Measurements from ENCODE around the gene SLC26A2. TPM values are rescaled to one million over a fixed set of nuclear protein-coding genes. Genes with fewer than 3 reads are reported as not detected.

Gene SLC26A2
- total RNA-seq, 1 experiment from 2014 or later = 43.9 TPM

DNA sequence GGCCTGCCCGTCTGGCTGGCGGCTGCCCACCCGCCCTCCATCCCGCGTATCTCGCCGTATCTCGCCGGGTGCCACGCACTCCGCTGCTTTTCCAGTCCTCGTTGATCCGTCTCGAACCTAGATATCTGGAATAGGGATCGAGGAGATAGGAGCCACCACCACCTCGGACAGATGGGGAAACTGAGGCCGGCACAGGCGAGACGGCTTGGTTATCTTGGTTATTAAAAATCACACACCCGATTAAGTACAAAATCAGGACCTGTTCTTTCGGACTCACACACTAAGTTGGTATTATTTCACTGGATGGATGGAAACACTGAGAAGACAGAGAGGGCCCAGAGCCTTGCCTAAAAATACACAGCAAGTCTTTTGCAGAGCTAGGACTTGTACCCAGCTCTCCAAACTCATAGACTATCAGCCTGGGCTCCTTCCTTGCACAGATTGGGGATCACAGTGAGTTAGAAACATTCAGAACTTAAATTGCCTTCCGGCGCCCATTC lies 678 bp downstream of the SLC26A2 start:
- Mint-ChIP-seq H3K9me3 (ENCODE audit: unreplicated experiment) (no peaks in the 10 kb centered on the region), H3K4me1 (ENCODE audit: low read depth, unreplicated experiment) (peaks cover 32% of the 10 kb centered on the region), H3K4me3 (ENCODE audit: unreplicated experiment) (peak overlapping the region; percentile 90), H3K27me3 (ENCODE audit: insufficient read depth, unreplicated experiment) (no peaks in the 10 kb centered on the region), H3K36me3 (ENCODE audit: insufficient read depth, unreplicated experiment) (peaks cover 22% of the 10 kb centered on the region), H3K27ac (ENCODE audit: unreplicated experiment) (peak overlapping the region; percentile 96)
- peak overlapping the region; percentile 90 for H3K4me3 ChIP-seq (ENCODE audit: low read depth, low read length)
- no peak for DNase-seq
- H3K36me3 ChIP-seq (ENCODE audit: control insufficient read depth, insufficient read depth, low read length) = peaks cover 3% of the 10 kb centered on the region
- BruUV-seq (replicated peaks) = TSS peak; percentile 59
- no peaks in the 10 kb centered on the region for H3K9me3 ChIP-seq
- no peaks in the 10 kb centered on the region for H3K27me3 ChIP-seq (replicated peaks; ENCODE audit: control insufficient read depth, insufficient read depth, low read length)
- intact Hi-C loops (cut with micrococcal nuclease; ENCODE audit: unreplicated experiment) = loop anchor here (10.0 kb wide), 1 partner anchor 326 kb away; no protein-coding TSS in a partner anchor
- POLR2A ChIA-PET = interaction anchor here (0.5 to 1.5 kb wide), 8 partner anchors 10 to 353 kb away, joined by 3 to 9 read pairs (median 4); partner anchors contain the start of genes HMGXB3 and TIGD6
- peaks cover 25% of the 10 kb centered on the region for H3K4me1 ChIP-seq
- CTCF ChIA-PET = interaction anchor here (0.6 to 5.0 kb wide), 20 partner anchors 10 to 603 kb away, joined by 3 to 39 read pairs (median 7); partner anchors contain the start of gene PCYOX1L
- TF ChIP-seq, protein P1, sequence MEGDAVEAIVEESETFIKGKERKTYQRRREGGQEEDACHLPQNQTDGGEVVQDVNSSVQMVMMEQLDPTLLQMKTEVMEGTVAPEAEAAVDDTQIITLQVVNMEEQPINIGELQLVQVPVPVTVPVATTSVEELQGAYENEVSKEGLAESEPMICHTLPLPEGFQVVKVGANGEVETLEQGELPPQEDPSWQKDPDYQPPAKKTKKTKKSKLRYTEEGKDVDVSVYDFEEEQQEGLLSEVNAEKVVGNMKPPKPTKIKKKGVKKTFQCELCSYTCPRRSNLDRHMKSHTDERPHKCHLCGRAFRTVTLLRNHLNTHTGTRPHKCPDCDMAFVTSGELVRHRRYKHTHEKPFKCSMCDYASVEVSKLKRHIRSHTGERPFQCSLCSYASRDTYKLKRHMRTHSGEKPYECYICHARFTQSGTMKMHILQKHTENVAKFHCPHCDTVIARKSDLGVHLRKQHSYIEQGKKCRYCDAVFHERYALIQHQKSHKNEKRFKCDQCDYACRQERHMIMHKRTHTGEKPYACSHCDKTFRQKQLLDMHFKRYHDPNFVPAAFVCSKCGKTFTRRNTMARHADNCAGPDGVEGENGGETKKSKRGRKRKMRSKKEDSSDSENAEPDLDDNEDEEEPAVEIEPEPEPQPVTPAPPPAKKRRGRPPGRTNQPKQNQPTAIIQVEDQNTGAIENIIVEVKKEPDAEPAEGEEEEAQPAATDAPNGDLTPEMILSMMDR (IDR thresholded peaks at IDR 0.05; ENCODE audit: insufficient read depth in 1 of 2, low read depth in 1 of 2, low read length in 1 of 2, severe bottlenecking in 1 of 2, unreplicated experiment in 1 of 2) = no peak

DNA sequence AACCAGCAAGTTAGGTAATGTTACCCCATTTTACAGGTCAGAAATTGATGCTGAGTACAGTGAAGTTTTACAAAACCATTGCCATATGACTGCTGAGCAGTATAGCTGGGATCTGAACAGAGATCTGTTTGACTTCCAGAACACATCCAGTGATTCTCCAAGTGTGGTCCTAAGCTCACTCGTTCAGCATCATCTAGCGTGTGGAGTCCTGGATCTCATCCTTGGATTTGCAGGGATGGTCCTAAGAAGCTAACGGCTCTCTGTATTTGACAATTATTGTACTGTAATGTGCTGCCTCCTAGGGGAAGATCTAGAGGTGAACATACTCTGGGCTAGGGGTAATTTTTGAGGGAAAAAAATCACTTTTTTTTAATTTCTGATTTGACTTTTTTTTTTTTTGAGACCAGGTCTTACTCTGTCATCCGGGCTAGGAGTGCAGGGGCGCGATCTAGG lies 1.4 kb downstream of the SLC26A2 start:
- peak overlapping the region; percentile 90 for H3K4me3 Mint-ChIP-seq (ENCODE audit: unreplicated experiment)
- Histone ChIP-seq H3K4me1 (peaks cover 21% of the 10 kb centered on the region), H3K27me3 (replicated peaks; ENCODE audit: control insufficient read depth, insufficient read depth, low read length) (no peaks in the 10 kb centered on the region), H3K4me3 (ENCODE audit: low read depth, low read length) (peak overlapping the region; percentile 90), H3K36me3 (ENCODE audit: control insufficient read depth, insufficient read depth, low read length) (peaks cover 3% of the 10 kb centered on the region), H3K9me3 (no peaks in the 10 kb centered on the region)
- H3K27ac Mint-ChIP-seq (ENCODE audit: unreplicated experiment) = peak overlapping the region; percentile 50
- TF ChIP-seq, protein P1 (IDR thresholded peaks at IDR 0.05; ENCODE audit: insufficient read depth in 1 of 2, low read depth in 1 of 2, low read length in 1 of 2, severe bottlenecking in 1 of 2, unreplicated experiment in 1 of 2) = peak; percentile 56 to 60
- CTCF ChIA-PET = interaction anchor here (0.6 to 5.0 kb wide), 19 partner anchors 11 to 387 kb away, joined by 3 to 39 read pairs (median 5); no protein-coding TSS in a partner anchor
- peaks cover 22% of the 10 kb centered on the region for H3K36me3 Mint-ChIP-seq (ENCODE audit: insufficient read depth, unreplicated experiment)
- BruUV-seq (replicated peaks) = no TSS peak
- intact Hi-C loops (cut with micrococcal nuclease; ENCODE audit: unreplicated experiment) = loop anchor here (1.0 to 10.0 kb wide), 3 partner anchors 109 to 327 kb away; no protein-coding TSS in a partner anchor
- peaks cover 32% of the 10 kb centered on the region for H3K4me1 Mint-ChIP-seq (ENCODE audit: low read depth, unreplicated experiment)
- POLR2A ChIA-PET = interaction anchor here (0.6 to 1.0 kb wide), 2 partner anchors 109 to 124 kb away, joined by 3 to 4 read pairs; no protein-coding TSS in a partner anchor
- H3K27me3 Mint-ChIP-seq (ENCODE audit: insufficient read depth, unreplicated experiment) = no peaks in the 10 kb centered on the region
- H3K9me3 Mint-ChIP-seq (ENCODE audit: unreplicated experiment) = no peaks in the 10 kb centered on the region
- peak in 1 of 2 experiments; percentile 49 for DNase-seq

DNA sequence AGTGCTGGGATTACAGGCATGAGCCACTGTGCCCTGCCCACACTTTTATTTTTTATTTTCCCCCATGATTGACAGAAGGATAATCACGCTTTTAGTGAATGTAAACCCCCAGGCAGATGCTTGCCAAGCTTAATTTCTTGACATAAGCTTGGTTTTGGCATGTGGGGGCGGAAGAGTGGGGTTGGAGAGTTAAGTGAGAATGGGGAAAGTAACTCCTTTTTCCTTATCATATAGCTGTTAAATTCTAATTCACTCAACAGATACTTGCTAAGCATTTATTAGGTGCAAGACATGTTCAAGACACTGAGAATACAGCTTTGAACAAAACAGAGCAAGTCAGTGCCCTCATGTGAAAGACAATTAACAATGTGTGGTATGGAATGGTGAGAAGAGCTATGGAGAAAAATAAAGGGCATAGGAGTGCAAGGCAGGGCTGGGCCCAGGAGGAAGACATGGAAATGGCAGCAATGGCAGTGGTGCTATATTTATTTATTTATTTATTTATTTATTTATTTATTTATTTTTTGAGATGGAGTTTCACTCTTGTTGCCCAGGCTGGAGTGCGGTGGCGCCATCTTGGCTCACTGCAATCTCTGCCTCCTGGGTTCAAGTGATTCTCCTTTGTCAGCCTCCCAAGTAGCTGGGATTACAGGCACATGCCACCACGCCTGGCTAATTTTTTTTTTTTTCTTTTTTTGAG lies 2.2 kb downstream of the SLC26A2 start:
- Mint-ChIP-seq H3K4me3 (ENCODE audit: unreplicated experiment) (peak overlapping the region; percentile 12), H3K27me3 (ENCODE audit: insufficient read depth, unreplicated experiment) (no peaks in the 10 kb centered on the region), H3K27ac (ENCODE audit: unreplicated experiment) (no peak overlapping the region), H3K4me1 (ENCODE audit: low read depth, unreplicated experiment) (peaks cover 32% of the 10 kb centered on the region), H3K36me3 (ENCODE audit: insufficient read depth, unreplicated experiment) (peaks cover 22% of the 10 kb centered on the region), H3K9me3 (ENCODE audit: unreplicated experiment) (no peaks in the 10 kb centered on the region)
- CTCF ChIA-PET = interaction anchor here (0.7 to 5.0 kb wide), 12 partner anchors 12 to 132 kb away, joined by 3 to 39 read pairs (median 6); no protein-coding TSS in a partner anchor
- TF ChIP-seq, protein P1 (IDR thresholded peaks at IDR 0.05; ENCODE audit: insufficient read depth in 1 of 2, low read depth in 1 of 2, low read length in 1 of 2, severe bottlenecking in 1 of 2, unreplicated experiment in 1 of 2) = no peak
- no peaks in the 10 kb centered on the region for H3K27me3 ChIP-seq (replicated peaks; ENCODE audit: control insufficient read depth, insufficient read depth, low read length)
- peaks cover 14% of the 10 kb centered on the region for H3K4me1 ChIP-seq
- H3K4me3 ChIP-seq (ENCODE audit: low read depth, low read length) = peak overlapping the region; percentile 90
- H3K36me3 ChIP-seq (ENCODE audit: control insufficient read depth, insufficient read depth, low read length) = peaks cover 3% of the 10 kb centered on the region
- no peak for DNase-seq
- POLR2A ChIA-PET = interaction anchor here (1.0 kb wide), 1 partner anchor 124 kb away, joined by 4 read pairs; no protein-coding TSS in a partner anchor
- no peaks in the 10 kb centered on the region for H3K9me3 ChIP-seq
- BruUV-seq (replicated peaks) = no TSS peak
- intact Hi-C loops (cut with micrococcal nuclease; ENCODE audit: unreplicated experiment) = loop anchor here (1.0 to 10.0 kb wide), 3 partner anchors 109 to 328 kb away; no protein-coding TSS in a partner anchor

Data from Caco-2 (cell line).